Osteocyte (in vitro differentiated cells): ENCODE measurements around the gene PTPRJ. TPM values are rescaled to one million over a fixed set of nuclear protein-coding genes. Genes with fewer than 3 reads are reported as not detected.
A peak's percentile ranks its signal among the peaks of the same experiment; 100 is the strongest.

Experiments
- DNase-seq: peaks from one replicate; pipeline ENCODE4 v3.0.0; 2021; ENCODE audit warnings: mixed read lengths; ENCODE audit not compliant: unreplicated experiment; ENCODE audit errors: extremely low spot score
- H3K27ac Mint-ChIP-seq: one replicate; pipeline ENCODE4 v1.8.0; 2021; ENCODE audit warnings: mild to moderate bottlenecking, mixed read lengths; ENCODE audit not compliant: unreplicated experiment
- H3K27me3 Mint-ChIP-seq: one replicate; pipeline ENCODE4 v1.8.0; 2021; ENCODE audit warnings: mixed read lengths; ENCODE audit not compliant: unreplicated experiment
- H3K36me3 Mint-ChIP-seq: one replicate; pipeline ENCODE4 v1.8.0; 2021; ENCODE audit warnings: mixed read lengths; ENCODE audit not compliant: unreplicated experiment
- H3K4me1 Mint-ChIP-seq: one replicate; pipeline ENCODE4 v1.8.0; 2021; ENCODE audit warnings: mixed read lengths; ENCODE audit not compliant: unreplicated experiment
- H3K4me3 Mint-ChIP-seq: one replicate; pipeline ENCODE4 v1.8.0; 2021; ENCODE audit warnings: mild to moderate bottlenecking, moderate library complexity, mixed read lengths; ENCODE audit not compliant: unreplicated experiment
- H3K9me3 Mint-ChIP-seq: one replicate; pipeline ENCODE4 v1.8.0; 2021; ENCODE audit warnings: mixed read lengths; ENCODE audit not compliant: unreplicated experiment
- CTCF ChIP-seq: fragments of 200-600 bp; sonication (generic); IDR thresholded peaks from 2 replicates; pipeline ENCODE4 v1.5.0; 2021; ENCODE audit warnings: antibody characterized with exemption, mild to moderate bottlenecking, moderate library complexity
- total RNA-seq: library from RNA; stranded (reverse); gene quantifications from 2 replicates; pipeline ENCODE4 v1.2.1, GENCODE V29; 2021

Gene PTPRJ
- total RNA-seq, 1 donor from 2014 or later = 16.6 TPM

DNA sequence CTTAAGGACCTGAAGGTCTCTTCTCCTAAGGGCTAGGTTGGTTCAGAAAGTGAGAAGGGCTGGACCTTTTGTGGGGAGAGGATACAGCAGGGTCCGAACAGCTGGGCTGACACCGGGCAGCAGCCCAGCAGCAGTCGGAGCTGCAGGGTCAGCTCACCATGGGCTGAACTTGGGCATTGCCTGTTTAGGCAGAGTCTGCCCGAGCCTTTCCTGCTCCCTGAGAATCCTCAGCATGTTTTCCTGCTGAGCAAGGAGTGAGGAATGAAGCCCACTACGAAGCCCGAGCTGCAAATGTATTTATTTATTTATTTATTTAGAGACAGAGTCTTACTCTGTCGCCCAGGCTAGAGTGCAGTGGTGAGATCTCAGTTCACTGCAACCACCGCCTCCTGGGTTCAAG, 83.9 kb downstream of the PTPRJ start:
- Mint-ChIP-seq H3K27ac (peak overlapping the region; percentile 87), H3K36me3 (no peaks in the 10 kb centered on the region), H3K4me1 (peaks cover 45% of the 10 kb centered on the region), H3K9me3 (no peaks in the 10 kb centered on the region), H3K4me3 (peak overlapping the region; percentile 43), H3K27me3 (no peaks in the 10 kb centered on the region)
- no peak for TF ChIP-seq CTCF
- no peak for DNase-seq

GRCh38 chr11:48066881-48067800, 86.8 kb downstream of the PTPRJ start:
- Mint-ChIP-seq H3K27ac (peak overlapping the region; percentile 45), H3K4me3 (no peak overlapping the region), H3K27me3 (no peaks in the 10 kb centered on the region), H3K4me1 (peaks cover 43% of the 10 kb centered on the region), H3K36me3 (no peaks in the 10 kb centered on the region), H3K9me3 (no peaks in the 10 kb centered on the region)
- no peak for DNase-seq
- TF ChIP-seq CTCF = no peak

DNA sequence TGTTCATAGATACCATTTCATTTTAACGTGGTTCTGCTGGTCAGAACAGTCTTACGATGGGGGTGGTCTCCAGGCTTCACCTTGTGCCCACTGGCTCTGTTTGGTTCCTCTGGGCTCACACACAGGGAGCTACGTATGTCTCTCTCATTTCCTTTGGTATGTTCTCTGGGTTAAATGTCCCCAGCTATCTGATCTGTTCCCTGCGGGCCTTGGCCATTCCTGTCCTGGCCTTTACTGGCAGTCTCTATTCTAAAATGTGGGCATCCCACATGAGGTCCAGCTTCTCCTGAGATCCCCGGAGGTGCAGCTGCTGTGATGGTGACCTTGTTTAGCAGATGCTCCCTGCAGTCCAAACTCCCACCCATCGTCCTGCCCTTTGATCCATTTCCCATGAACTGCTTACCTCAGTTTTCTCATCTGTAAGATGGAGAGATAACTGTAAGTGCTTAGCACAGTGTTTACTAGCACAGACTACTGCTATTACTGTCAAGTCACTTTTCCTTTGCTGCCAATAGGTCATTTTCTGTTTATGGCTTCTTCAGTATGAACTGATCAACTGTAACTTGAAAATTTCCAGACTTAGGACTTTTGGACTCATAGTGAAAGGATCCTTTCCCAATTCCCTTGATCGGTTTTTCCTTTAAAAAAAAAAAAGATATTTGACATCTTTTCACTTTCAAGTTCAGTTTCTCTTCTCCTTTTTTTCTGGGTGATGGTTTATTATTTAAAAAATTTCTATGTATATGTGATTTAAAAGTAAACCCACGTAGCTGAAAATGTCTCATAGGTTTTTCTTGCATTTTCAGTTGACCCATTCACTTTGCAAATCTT, 92.9 kb downstream of the PTPRJ start:
- no peak for TF ChIP-seq CTCF
- no peaks in the 10 kb centered on the region for H3K27me3 Mint-ChIP-seq

DNA sequence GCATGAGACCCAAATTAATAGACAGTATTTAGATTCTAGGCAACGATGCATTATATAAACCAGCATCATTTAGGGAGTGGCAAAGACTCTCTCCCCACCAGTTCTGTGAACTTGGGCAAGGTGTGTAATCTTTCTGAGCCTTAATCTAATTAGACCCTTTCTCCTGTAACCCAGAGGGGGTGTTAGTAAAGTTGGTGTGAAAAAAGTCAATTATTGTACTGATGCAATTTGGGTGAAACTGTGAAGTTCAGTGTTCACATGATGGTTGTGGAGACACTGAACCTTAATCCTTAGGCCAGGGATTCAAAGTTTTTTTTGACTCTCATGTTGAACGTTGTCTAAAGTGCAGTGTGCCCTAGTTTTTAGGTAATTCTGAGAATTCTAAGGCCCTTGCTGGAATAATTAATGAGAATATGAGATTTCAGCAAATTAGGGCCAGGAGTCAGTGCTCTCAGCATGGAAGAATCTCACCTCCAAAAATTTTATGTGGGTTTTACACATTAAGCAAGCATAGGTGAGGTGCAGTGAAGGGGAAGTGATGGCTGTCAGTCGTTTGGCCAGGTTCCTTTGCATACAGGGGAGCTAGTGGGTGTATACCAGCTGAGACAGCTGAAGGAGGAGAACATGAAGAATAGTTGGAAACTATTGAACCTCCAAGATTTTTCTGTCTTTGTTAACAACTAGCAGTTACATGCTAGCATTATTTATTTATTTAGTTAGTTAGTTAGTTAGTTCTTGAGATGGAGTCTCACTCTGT, 94.2 kb downstream of the PTPRJ start:
- no peaks in the 10 kb centered on the region for H3K36me3 Mint-ChIP-seq
- no peaks in the 10 kb centered on the region for H3K4me1 Mint-ChIP-seq
- no peaks in the 10 kb centered on the region for H3K27me3 Mint-ChIP-seq
- H3K27ac Mint-ChIP-seq = no peak overlapping the region
- no peak for DNase-seq
- no peak overlapping the region for H3K4me3 Mint-ChIP-seq
- TF ChIP-seq CTCF = no peak
- no peaks in the 10 kb centered on the region for H3K9me3 Mint-ChIP-seq

More for the DNA sequence above, 92.9 kb downstream of the PTPRJ start:
- H3K36me3 Mint-ChIP-seq = no peaks in the 10 kb centered on the region
- no peak overlapping the region for H3K27ac Mint-ChIP-seq
- no peak overlapping the region for H3K4me3 Mint-ChIP-seq
- DNase-seq = no peak
- H3K4me1 Mint-ChIP-seq = peaks cover 6% of the 10 kb centered on the region
- no peaks in the 10 kb centered on the region for H3K9me3 Mint-ChIP-seq
